Measurements from ENCODE around the gene ADAP1.

DNA sequence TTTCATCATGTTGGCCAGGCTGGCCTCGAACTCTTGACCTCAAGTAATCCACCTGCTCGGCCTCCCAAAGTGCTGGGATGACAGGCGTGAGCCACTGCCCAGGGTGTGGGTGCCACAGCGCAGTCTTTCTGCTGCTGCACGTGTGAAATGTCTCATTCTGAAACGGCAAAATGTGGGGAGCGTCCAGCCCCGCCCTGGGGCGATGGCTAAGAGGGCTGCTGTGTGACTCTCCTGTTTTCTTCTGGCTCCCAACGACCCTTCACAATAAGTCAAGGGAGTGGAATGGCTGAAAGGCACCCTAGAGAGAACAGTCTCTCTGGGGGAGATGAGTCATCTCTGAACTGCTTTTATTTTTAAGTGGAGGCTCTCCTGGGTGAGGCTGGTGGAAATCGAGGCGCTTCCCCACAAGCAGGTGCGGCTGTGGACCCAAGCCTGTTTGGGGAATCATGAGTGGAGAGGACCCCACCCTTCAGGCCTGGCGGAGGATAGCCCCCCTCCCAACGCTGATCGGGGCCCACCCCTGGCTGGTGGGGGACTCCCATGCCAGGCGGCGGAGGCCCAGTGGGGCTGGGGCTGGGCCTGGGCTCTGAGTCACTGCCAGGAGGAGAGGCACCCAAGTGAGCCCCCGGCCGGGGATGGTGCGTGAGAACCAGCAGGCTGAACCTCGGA is 18.0 kb downstream of the ADAP1 start:
- TF ChIP-seq, protein P1, sequence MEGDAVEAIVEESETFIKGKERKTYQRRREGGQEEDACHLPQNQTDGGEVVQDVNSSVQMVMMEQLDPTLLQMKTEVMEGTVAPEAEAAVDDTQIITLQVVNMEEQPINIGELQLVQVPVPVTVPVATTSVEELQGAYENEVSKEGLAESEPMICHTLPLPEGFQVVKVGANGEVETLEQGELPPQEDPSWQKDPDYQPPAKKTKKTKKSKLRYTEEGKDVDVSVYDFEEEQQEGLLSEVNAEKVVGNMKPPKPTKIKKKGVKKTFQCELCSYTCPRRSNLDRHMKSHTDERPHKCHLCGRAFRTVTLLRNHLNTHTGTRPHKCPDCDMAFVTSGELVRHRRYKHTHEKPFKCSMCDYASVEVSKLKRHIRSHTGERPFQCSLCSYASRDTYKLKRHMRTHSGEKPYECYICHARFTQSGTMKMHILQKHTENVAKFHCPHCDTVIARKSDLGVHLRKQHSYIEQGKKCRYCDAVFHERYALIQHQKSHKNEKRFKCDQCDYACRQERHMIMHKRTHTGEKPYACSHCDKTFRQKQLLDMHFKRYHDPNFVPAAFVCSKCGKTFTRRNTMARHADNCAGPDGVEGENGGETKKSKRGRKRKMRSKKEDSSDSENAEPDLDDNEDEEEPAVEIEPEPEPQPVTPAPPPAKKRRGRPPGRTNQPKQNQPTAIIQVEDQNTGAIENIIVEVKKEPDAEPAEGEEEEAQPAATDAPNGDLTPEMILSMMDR (conservative IDR thresholded peaks at IDR 0.05; ENCODE audit: low read length), result no peak
- no peak for TF ChIP-seq EZH2phosphoT487 (IDR thresholded peaks at IDR 0.05; ENCODE audit: borderline replicate concordance, low read depth, low read length)

All from OCI-LY7 (cell line).